Muscle layer of duodenum (tissue), 2 donors: ENCODE results near the gene TNFRSF4.
A peak's percentile ranks its signal among the peaks of the same experiment; 100 is the strongest.

Source experiments
- H3K27ac ChIP-seq: one replicate; pipeline ENCODE4 v1.7.0; 2013; ENCODE audit warnings: mild to moderate bottlenecking, low read length
- H3K27me3 ChIP-seq: one replicate; pipeline ENCODE4 v1.7.0; 2013; ENCODE audit warnings: low read depth, mild to moderate bottlenecking, control low read depth, low read length
- H3K36me3 ChIP-seq, 2 donors: one replicate each; pipeline ENCODE4 v1.7.0; 2013; ENCODE audit warnings: low read length in 2 of 2, control low read depth in 1 of 2, mild to moderate bottlenecking in 1 of 2; ENCODE audit not compliant: insufficient read depth in 2 of 2, control insufficient read depth in 1 of 2
- H3K4me1 ChIP-seq, 2 donors: one replicate each; pipeline ENCODE4 v1.7.0; 2013; ENCODE audit warnings: low read length in 2 of 2, mild to moderate bottlenecking in 2 of 2, control low read depth in 1 of 2, moderate library complexity in 1 of 2; ENCODE audit not compliant: insufficient read depth in 2 of 2, control insufficient read depth in 1 of 2
- H3K4me3 ChIP-seq, 2 donors: one replicate each; pipeline ENCODE4 v1.7.0; 2013; ENCODE audit warnings: low read length in 2 of 2, low read depth in 1 of 2, mild to moderate bottlenecking in 1 of 2
- H3K9me3 ChIP-seq, 2 donors: one replicate each; pipeline ENCODE4 v1.7.0; 2013; ENCODE audit warnings: low read length in 2 of 2, control low read depth in 1 of 2, mild to moderate bottlenecking in 1 of 2; ENCODE audit not compliant: control insufficient read depth in 1 of 2
- donor health status: healthy.

TNFRSF4 gene

DNA sequence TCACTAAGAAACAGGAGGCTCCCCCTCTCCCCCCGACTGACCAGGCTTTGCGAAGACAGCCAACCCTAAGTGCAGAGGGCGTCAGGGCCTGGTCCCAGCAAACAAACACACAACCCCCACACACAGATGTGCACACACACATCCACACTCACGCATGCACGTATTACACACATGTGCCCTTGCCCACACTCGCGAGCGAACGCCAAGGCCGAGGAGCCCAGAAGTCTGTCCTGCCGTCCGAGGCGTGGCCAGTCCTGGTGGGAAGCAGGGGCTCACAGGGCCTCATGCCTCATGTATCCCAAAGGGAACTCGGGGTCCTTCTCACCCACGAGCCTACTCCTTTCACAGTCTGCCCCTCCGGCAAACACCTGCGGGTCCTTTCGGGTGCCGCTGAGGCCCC is 15.8 kb upstream of the TNFRSF4 start:
- Histone ChIP-seq H3K27ac (no peak overlapping the region), H3K27me3 (no peaks in the 10 kb centered on the region), H3K9me3 (no peaks in the 10 kb centered on the region), H3K36me3 (peaks cover 14 to 39% of the 10 kb centered on the region in 2 donors), H3K4me3 (peak overlapping the region; percentile 1 to 82), H3K4me1 (peaks cover 0 to 32% of the 10 kb centered on the region in 2 donors)

DNA sequence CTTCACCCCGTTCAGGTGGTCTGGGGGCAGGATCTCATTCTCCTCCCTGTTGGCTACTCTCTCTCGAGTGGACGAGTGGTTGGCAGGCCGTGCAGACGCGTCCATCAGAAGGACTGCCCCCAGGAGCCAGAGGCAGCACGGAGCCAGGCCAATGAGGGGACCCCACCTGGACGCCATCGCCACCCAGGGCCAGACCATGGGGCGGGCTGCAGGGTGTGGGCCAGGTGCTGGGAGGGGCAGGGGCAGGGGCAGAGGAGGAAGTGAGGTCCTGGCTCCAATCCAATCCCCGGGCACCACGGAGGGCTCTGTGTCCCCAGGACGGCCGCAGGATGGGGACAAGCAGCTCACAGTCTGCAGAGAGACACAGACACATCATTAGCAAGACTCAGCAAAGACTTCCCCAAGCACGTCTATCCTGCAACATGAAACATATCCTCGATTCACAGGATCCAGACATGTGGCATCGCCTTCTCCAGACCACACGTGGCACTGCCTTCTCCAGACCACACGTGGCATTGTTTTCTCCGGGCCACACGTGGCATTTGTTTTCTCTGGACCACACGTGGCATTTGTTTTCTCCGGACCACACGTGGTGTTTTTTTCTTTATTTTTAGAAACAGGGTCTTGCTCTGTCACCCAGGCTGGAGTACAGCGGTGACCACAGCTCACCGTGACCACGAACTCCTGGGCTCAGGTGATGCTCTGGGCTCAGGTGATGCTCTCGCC is 14.8 kb upstream of the TNFRSF4 start:
- no peak overlapping the region for H3K4me3 ChIP-seq
- no peaks in the 10 kb centered on the region for H3K9me3 ChIP-seq
- peaks cover 0 to 32% of the 10 kb centered on the region in 2 donors for H3K4me1 ChIP-seq
- H3K27me3 ChIP-seq: no peaks in the 10 kb centered on the region
- H3K36me3 ChIP-seq: peaks cover 15 to 39% of the 10 kb centered on the region in 2 donors
- no peak overlapping the region for H3K27ac ChIP-seq

DNA sequence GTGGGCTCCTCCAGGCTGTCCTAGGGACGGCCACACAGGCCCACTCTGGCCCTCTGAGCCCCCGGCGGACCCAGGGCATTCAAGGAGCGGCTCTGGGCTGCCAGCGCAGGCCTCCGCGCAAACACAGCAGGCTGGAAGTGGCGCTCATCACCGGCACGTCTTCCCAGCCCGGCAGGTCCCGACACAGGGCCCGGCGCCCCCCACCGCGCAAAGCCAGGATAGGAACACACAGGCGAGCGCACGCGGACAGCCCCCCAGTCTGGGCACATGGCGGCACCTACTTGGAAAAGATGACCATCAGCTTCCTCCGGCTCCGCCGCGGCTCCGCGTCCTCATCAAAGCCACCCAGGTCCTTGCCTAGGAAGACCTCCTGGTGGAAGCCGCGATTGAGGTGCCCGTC is 14.2 kb upstream of the TNFRSF4 start:
- peaks cover 18 to 42% of the 10 kb centered on the region in 2 donors for H3K36me3 ChIP-seq
- no peak overlapping the region for H3K27ac ChIP-seq
- no peak overlapping the region for H3K4me3 ChIP-seq
- H3K9me3 ChIP-seq: no peaks in the 10 kb centered on the region
- H3K4me1 ChIP-seq: peaks cover 0 to 29% of the 10 kb centered on the region in 2 donors
- no peaks in the 10 kb centered on the region for H3K27me3 ChIP-seq

- Histone ChIP-seq H3K4me1 (peaks cover 0 to 22% of the 10 kb centered on the region in 2 donors), H3K27ac (no peak overlapping the region), H3K36me3 (peaks cover 24 to 50% of the 10 kb centered on the region in 2 donors), H3K9me3 (no peaks in the 10 kb centered on the region), H3K4me3 (no peak overlapping the region), H3K27me3 (no peaks in the 10 kb centered on the region)
These were observed 13.4 kb upstream of the TNFRSF4 start for GRCh38 chr1:1227386-1227785.

DNA sequence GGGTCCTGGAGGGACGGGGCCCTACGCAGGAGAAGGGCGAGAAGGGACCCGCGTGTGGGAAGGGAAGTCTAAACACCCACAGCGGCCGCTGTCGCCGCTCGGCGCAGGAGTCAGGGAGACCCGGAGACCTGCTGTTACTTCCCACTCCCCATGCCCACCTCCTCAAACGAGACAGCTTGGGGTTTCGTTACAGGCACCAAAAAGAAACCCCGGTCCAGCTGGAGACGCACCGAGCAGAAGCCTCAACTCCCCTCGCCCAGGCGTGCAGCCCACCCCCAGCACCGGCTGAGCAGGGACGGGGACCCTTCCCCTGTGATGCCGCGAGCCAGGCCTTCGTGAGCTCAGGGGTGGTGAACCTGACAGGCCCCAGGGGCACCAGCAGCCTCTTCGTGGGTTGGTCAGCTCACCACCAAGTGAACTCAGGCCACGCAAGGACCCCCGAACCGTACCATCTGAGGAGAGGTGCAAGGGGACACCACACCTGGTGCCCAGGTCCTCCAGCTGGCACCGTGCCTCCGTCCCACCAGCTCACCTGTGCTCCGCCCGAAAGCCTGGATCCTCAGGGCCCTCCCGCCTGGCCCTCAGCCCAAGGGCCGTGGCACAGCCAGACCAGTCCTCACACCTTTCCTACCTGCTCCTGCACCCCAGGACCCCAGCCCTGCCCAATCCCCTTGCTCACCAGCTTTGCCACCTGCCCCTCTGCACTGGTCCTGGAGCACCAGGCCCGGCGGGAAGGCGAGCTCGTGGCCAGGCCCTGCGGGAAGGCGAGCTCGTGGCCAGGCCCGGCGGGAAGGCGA is 12.8 kb upstream of the TNFRSF4 start:
- Histone ChIP-seq H3K4me1 (peaks cover 0 to 22% of the 10 kb centered on the region in 2 donors), H3K9me3 (no peaks in the 10 kb centered on the region), H3K36me3 (peaks cover 24 to 57% of the 10 kb centered on the region in 2 donors), H3K27me3 (no peaks in the 10 kb centered on the region), H3K4me3 (no peak overlapping the region), H3K27ac (no peak overlapping the region)

- Histone ChIP-seq H3K36me3 (peaks cover 27 to 65% of the 10 kb centered on the region in 2 donors), H3K4me3 (no peak overlapping the region), H3K27me3 (no peaks in the 10 kb centered on the region), H3K27ac (no peak overlapping the region), H3K9me3 (no peaks in the 10 kb centered on the region), H3K4me1 (peaks cover 0 to 20% of the 10 kb centered on the region in 2 donors)
These were observed 12.0 kb upstream of the TNFRSF4 start for GRCh38 chr1:1225913-1226312.

DNA sequence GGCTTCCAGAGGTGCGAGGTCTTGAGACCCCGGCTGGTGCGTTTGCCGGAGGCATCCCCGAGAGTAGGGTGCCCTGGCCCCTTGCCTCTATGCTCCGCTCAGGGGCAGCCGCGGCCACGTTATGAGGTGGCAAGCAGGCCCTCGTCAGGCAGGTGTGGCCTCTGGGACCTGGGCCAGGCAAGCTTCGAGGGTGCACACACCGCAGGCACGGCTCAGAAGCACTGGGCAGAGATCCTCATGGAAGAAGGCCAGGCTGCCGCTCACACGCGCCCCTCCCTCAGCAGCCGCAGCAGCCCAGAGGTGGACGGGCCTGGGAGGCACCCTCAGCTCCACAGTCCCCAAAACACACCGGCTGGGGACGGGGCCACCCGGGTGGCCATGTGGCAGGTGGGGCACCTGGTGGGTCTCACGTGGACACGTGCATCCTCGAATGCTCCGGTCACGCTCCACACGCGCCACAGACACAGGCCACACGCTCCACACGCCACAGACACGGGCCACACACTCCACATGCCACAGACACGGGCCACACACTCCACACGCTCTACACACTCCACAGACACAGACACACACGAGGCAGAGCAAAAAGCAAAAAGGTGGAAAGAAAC is 11.4 kb upstream of the TNFRSF4 start:
- H3K4me3 ChIP-seq: no peak overlapping the region
- peaks cover 0 to 15% of the 10 kb centered on the region in 2 donors for H3K4me1 ChIP-seq
- H3K36me3 ChIP-seq: peaks cover 33 to 71% of the 10 kb centered on the region in 2 donors
- no peaks in the 10 kb centered on the region for H3K9me3 ChIP-seq
- H3K27ac ChIP-seq: no peak overlapping the region
- H3K27me3 ChIP-seq: no peaks in the 10 kb centered on the region

DNA sequence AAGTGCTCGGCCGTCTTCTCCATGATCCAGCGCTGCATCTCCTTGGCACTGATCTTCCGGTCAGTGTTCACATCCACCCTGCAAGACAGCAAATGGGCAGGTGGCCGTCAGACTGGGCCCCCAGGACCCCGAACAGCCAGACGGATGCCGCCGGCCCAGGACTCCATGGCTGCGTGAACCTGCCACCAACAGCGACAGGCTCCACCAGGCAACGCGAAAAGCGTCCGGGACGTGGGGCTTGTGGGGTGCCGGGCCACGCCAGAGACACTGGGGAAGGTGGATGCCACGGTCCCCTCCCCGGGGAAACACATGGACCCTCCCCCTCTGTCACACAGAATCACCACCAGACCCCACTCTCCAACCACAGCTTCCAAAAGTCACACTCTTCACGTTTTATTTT is 9.9 kb upstream of the TNFRSF4 start:
- Histone ChIP-seq H3K4me1 (peaks cover 0 to under 1% of the 10 kb centered on the region in 2 donors), H3K36me3 (peaks cover 34 to 82% of the 10 kb centered on the region in 2 donors)

GRCh38 chr1:1223321-1223720 is 9.4 kb upstream of the TNFRSF4 start:
- no peaks in the 10 kb centered on the region for H3K27me3 ChIP-seq
- no peak overlapping the region for H3K4me3 ChIP-seq
- no peaks in the 10 kb centered on the region for H3K4me1 ChIP-seq
- H3K36me3 ChIP-seq: peaks cover 34 to 82% of the 10 kb centered on the region in 2 donors
- no peak overlapping the region for H3K27ac ChIP-seq
- no peaks in the 10 kb centered on the region for H3K9me3 ChIP-seq

More for the DNA sequence above, 9.9 kb upstream of the TNFRSF4 start:
- Histone ChIP-seq H3K27me3 (no peaks in the 10 kb centered on the region), H3K4me3 (no peak overlapping the region), H3K27ac (no peak overlapping the region), H3K9me3 (no peaks in the 10 kb centered on the region)

GRCh38 chr1:1222575-1223225 is 8.7 kb upstream of the TNFRSF4 start:
- no peak overlapping the region for H3K27ac ChIP-seq
- no peaks in the 10 kb centered on the region for H3K27me3 ChIP-seq
- H3K4me1 ChIP-seq: no peaks in the 10 kb centered on the region
- no peaks in the 10 kb centered on the region for H3K9me3 ChIP-seq
- H3K4me3 ChIP-seq: no peak overlapping the region
- peaks cover 35 to 82% of the 10 kb centered on the region in 2 donors for H3K36me3 ChIP-seq
